Body of pancreas (tissue), 4 donors: ENCODE measurements around the gene TSPAN3. TPM values are rescaled to one million over a fixed set of nuclear protein-coding genes. Genes with fewer than 3 reads are reported as not detected.

ENCODE experiments used
- ATAC-seq: fragments of 150-250 bp; one replicate; pipeline ENCODE4 v1.9.1; 2016
- DNase-seq, 4 donors: peaks; one replicate each; pipeline ENCODE4 v3.0.0-alpha.2; 2019
- H3K27ac ChIP-seq, 4 donors: fragments of 200-600 bp; sonication (generic); 1 replicate in 3 of 4; 2 replicates in 1 of 4; pipeline versions ENCODE4 v1.5.1 to v1.6.1; 2016 to 2019; ENCODE audit warnings: mild to moderate bottlenecking in 1 of 4, mixed read lengths in 1 of 4, moderate library complexity in 1 of 4
- H3K27me3 ChIP-seq, 2 donors: fragments of 200-600 bp; sonication (generic); one replicate each; pipeline ENCODE4 v1.6.0; 2016; ENCODE audit warnings: mild to moderate bottlenecking in 1 of 2
- H3K36me3 ChIP-seq, 2 donors: fragments of 200-600 bp; sonication (generic); replicated peaks in 1 of 2; 2 replicates each; pipeline ENCODE4 v1.5.1; 2016; ENCODE audit warnings: low read depth in 2 of 2; ENCODE audit not compliant: insufficient read depth in 1 of 2
- H3K4me1 ChIP-seq: fragments of 200-600 bp; sonication (generic); one replicate; pipeline ENCODE4 v1.6.0; 2016
- H3K4me3 ChIP-seq, 2 donors: fragments of 200-600 bp; sonication (generic); 1 replicate in 1 of 2; 2 replicates in 1 of 2; pipeline ENCODE4 v1.5.1; 2016 to 2019
- H3K9me3 ChIP-seq, 3 donors: fragments of 200-600 bp; sonication (generic); 1 replicate in 2 of 3; 2 replicates in 1 of 3; pipeline ENCODE4 v1.5.1; 2016
- CTCF ChIP-seq, 7 experiments: fragments of 450-650 bp in 4 of 7; fragments of 200-600 bp in 3 of 7; sonication (generic) in 3 of 7; IDR thresholded peaks; one replicate each; pipeline ENCODE4 v1.5.1; 2016 to 2019; ENCODE audit warnings: antibody characterized with exemption in 7 of 7
- POLR2A ChIP-seq, 3 donors: fragments of 450-650 bp; IDR thresholded peaks; one replicate each; pipeline ENCODE4 v1.6.1; 2016; ENCODE audit warnings: antibody characterized with exemption in 3 of 3, mild to moderate bottlenecking in 2 of 3
- WGBS, 2 donors: methylation state at CpG; one replicate each; pipeline ENCODE4 v1.1.5; 2017; 5-methylcytosine and 5-hydroxymethylcytosine counted together
- intact Hi-C: fragments of 100-400 bp; cut with DNase I; formaldehyde crosslinking; loops from one replicate; pipeline ENCODE4 v1.15.1; 2023
- total RNA-seq, 2 donors: library from RNA; depleted of rRNA; stranded (reverse); fragments of >200 nt; gene quantifications; one replicate each; pipeline ENCODE4 v1.1.0, GENCODE V29; 2016

The TSPAN3 gene
- total RNA-seq, 2 donors from 2014 or later = 99.1 to 118 TPM

DNA sequence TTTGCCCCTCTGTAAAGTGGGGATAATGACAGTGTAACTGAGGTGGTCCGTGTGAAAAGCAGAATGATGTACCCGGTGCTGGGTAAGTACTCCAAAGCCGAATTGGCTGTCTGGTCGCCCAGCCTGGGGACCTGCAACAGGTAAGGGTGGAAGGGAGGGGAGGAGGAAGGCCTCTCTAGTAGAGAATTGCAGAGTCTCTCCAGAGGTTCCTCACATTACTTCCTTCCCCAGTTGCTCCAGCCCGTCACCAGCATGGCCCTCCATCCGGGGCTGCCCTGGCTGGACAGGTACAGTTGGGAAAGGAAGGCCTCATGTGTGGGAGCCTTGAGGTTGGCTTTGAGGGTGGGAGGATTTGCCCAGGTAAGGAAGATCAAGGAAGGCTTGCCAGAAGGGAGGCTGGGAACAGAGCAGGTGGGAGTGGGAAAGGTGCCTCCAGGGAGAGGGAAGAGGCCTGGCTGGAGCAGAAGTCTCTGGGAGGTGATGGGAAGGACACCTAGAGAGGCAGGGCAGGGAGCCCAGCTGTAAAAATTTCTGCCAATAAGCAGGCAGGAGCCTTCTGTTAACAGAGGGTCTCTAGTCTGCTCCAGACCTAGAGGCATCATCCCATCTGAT, 77.7 kb downstream of the TSPAN3 start:
- Histone ChIP-seq H3K4me3 (no peak overlapping the region), H3K27ac (no peak overlapping the region), H3K36me3 (no peaks in the 10 kb centered on the region), H3K9me3 (no peaks in the 10 kb centered on the region), H3K4me1 (peaks cover 23% of the 10 kb centered on the region), H3K27me3 (no peaks in the 10 kb centered on the region)
- ATAC-seq (no peak), DNase-seq (peak in 2 of 4 donors; percentile 37 to 66)
- 74 to 88% methylated on average over 6 of the region's 6 CpGs for WGBS, 2 donors
- intact Hi-C loops = no loop called here
- no peak for TF ChIP-seq CTCF (IDR thresholded peaks at IDR 0.05)
- no peak for TF ChIP-seq POLR2A (IDR thresholded peaks at IDR 0.05)

- Histone ChIP-seq H3K27ac (no peak overlapping the region), H3K27me3 (no peaks in the 10 kb centered on the region), H3K36me3 (no peaks in the 10 kb centered on the region), H3K4me3 (no peak overlapping the region), H3K4me1 (peaks cover 23% of the 10 kb centered on the region), H3K9me3 (no peaks in the 10 kb centered on the region)
- 83 to 99% methylated on average over 8 to 9 of the region's 9 CpGs for WGBS, 2 donors
- DNase-seq (peak in 2 of 4 donors; percentile 9 to 38), ATAC-seq (no peak)
- TF ChIP-seq CTCF (IDR thresholded peaks at IDR 0.05) (no peak), POLR2A (IDR thresholded peaks at IDR 0.05) (no peak)
- intact Hi-C loops = no loop called here
These were observed 78.9 kb downstream of the TSPAN3 start for GRCh38 chr15:76991741-76992645.

Other genes starting within 250 kb of the TSPAN3 start
- gene SCAPER, start 165.8 kb downstream of the TSPAN3 start, total RNA-seq = 10 to 100 TPM; 22.1 to 46.2 TPM
- gene RCN2, start 139.4 kb downstream of the TSPAN3 start, total RNA-seq = 10 to 100 TPM; 22.8 to 25.1 TPM
- gene PSTPIP1, start 76.0 kb downstream of the TSPAN3 start, total RNA-seq = 1 to 10 TPM; 3.3 to 3.6 TPM